ENCODE data around the gene FTHL17. TPM values are rescaled to one million over a fixed set of nuclear protein-coding genes. Genes with fewer than 3 reads are reported as not detected.

FTHL17 gene
- total RNA-seq, 1 experiment from 2014 or later: not detected

- DNase-seq (ENCODE audit: low spot score): peak; percentile 47
Observed at GRCh38 chrX:31038575-31039326, 33.1 kb downstream of the FTHL17 start.

DNA sequence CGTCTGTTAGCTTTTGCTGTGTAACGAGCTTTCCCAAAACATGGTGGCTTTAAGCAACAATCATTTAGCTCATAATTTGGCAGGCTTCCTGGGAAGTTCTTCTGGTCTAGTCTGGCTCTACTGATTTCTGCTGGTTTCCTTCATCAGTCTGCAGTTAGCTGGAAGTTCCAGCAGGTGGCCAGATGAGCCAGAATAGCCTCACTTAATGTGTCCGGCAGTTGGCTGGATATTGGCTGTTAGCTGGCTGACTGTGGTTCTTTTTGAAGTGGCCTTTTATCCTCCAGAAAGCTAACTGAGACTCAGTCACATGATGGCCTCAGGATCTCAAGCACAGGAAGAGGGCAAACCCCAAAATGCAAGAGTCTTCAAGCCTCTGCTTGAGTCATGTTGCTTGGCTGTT is 34.9 kb downstream of the FTHL17 start:
- peak; percentile 80 for DNase-seq (ENCODE audit: low spot score)

- DNase-seq (ENCODE audit: low spot score): no peak
Observed at GRCh38 chrX:31027351-31027750, 44.5 kb downstream of the FTHL17 start.

GRCh38 chrX:31024866-31025265 is 47.0 kb downstream of the FTHL17 start:
- no peak for DNase-seq (ENCODE audit: low spot score)

DNA sequence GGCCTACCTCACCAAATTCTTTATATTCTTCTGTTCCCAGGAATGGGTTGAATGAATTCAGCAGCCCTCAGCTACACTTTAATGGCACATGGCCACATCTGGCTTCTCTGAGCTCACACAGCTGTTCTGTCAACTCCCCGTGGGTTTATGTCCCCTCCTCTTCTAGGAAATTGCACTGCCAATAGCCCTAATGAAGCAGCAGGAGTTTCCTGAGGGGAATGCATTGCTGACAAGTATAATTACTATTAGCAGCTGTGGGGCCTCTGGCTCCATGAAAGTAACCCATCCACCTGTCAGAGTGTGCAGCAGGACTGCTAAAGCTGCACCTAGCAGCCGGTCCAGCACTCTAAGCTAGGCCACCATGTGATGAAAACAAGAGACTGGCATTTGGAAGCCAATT is 50.3 kb downstream of the FTHL17 start:
- no peak for DNase-seq (ENCODE audit: low spot score)

Other genes with a start within 250 kb of the FTHL17 start
- 29.9 and 33.5 TPM in 2 replicates for gene TAB3, start 182.8 kb downstream of the FTHL17 start, total RNA-seq (2014; rRNA removed; shearing (Covaris generic))